CD4-positive, alpha-beta T cell (primary cell): Measurements from ENCODE around the gene CGB2. TPM values are rescaled to one million over a fixed set of nuclear protein-coding genes. Genes with fewer than 3 reads are reported as not detected.

Experiments
- ATAC-seq: fragments of 200-7000 bp; cut with Tn5 transposase; one replicate; pipeline ENCODE4 v1.10.0; 2022; ENCODE audit warnings: mild to moderate bottlenecking; ENCODE audit not compliant: poor library complexity
- CTCF ChIA-PET: fragments of 350-600 bp; sonication (Branson Sonifier 250); formaldehyde crosslinking; loops from one replicate; lab custom pipeline; 2021; ENCODE audit warnings: antibody characterized with exemption, inconsistent platforms; lab: Charles Lee
- POLR2A ChIA-PET: fragments of 350-600 bp; sonication (Branson Sonifier 250); formaldehyde crosslinking; loops from one replicate; lab custom pipeline; 2021; ENCODE audit warnings: antibody characterized with exemption, inconsistent platforms; lab: Charles Lee
- DNase-seq, 14 experiments: peaks; one replicate each; pipeline ENCODE4 v3.0.0-alpha.2; 2013 to 2020; ENCODE audit warnings: mixed read lengths in 2 of 14
- H3K27ac ChIP-seq, 2 donors: one replicate each; pipeline versions ENCODE4 v1.5.1 to v1.7.0; 2013; ENCODE audit warnings: low read length in 2 of 2, low read depth in 1 of 2, mild to moderate bottlenecking in 1 of 2
- H3K27me3 ChIP-seq, 2 experiments: 1 replicate in 1 of 2; 2 replicates in 1 of 2; pipeline versions ENCODE4 v1.6.1 to v1.7.0; 2013; ENCODE audit warnings: low read length in 2 of 2, control low read depth in 1 of 2, mild to moderate bottlenecking in 1 of 2, moderate library complexity in 1 of 2; ENCODE audit not compliant: insufficient read depth in 2 of 2, control insufficient read depth in 1 of 2
- H3K36me3 ChIP-seq: one replicate; pipeline ENCODE4 v1.6.1; 2013; ENCODE audit warnings: low read length, control low read depth; ENCODE audit not compliant: insufficient read depth
- H3K4me1 ChIP-seq: one replicate; pipeline ENCODE4 v1.6.1; 2013; ENCODE audit warnings: low read length, control low read depth; ENCODE audit not compliant: insufficient read depth
- H3K4me3 ChIP-seq: one replicate; pipeline ENCODE4 v1.5.1; 2013; ENCODE audit warnings: mild to moderate bottlenecking, low read length, moderate library complexity
- H3K9me3 ChIP-seq, 2 experiments: 1 replicate in 1 of 2; 2 replicates in 1 of 2; pipeline versions ENCODE4 v1.6.1 to v1.7.0; 2013; ENCODE audit warnings: low read length in 2 of 2, mild to moderate bottlenecking in 2 of 2, control low read depth in 1 of 2, moderate library complexity in 1 of 2; ENCODE audit not compliant: control insufficient read depth in 1 of 2, insufficient read depth in 1 of 2
- H3K27ac Mint-ChIP-seq: one replicate; pipeline ENCODE4 v1.8.0; 2020; ENCODE audit warnings: mixed read lengths
- H3K27me3 Mint-ChIP-seq: one replicate; pipeline ENCODE4 v1.8.0; 2021; ENCODE audit warnings: mixed read lengths
- H3K36me3 Mint-ChIP-seq: one replicate; pipeline ENCODE4 v1.8.0; 2021; ENCODE audit warnings: low read depth, mixed read lengths
- H3K4me1 Mint-ChIP-seq: one replicate; pipeline ENCODE4 v1.8.0; 2021; ENCODE audit warnings: low read depth, mixed read lengths
- H3K4me3 Mint-ChIP-seq: one replicate; pipeline ENCODE4 v1.8.0; 2020; ENCODE audit warnings: mild to moderate bottlenecking, mixed read lengths
- H3K9me3 Mint-ChIP-seq: one replicate; pipeline ENCODE4 v1.8.0; 2020; ENCODE audit warnings: mixed read lengths
- CTCF ChIP-seq: fragments of 200-600 bp; IDR thresholded peaks from one replicate; pipeline ENCODE4 v1.8.0; 2022; ENCODE audit warnings: antibody characterized with exemption, mild to moderate bottlenecking
- intact Hi-C, 2 experiments: fragments of 100-400 bp; cut with DNase I in 1 of 2; cut with micrococcal nuclease in 1 of 2; formaldehyde crosslinking; loops; one replicate each; pipeline versions ENCODE4 v1.15.1 to v1.9.0; 2023 to 2025; cut with DNase I, micrococcal nuclease
- total RNA-seq, 174 experiments: library from RNA in 2 of 174; stranded (reverse) in 2 of 174; gene quantifications; one replicate each; pipeline ENCODE4 v1.2.3 and lab custom pipeline; 2021 to 2026

The CGB2 gene
- total RNA-seq, 2 experiments from 2014 or later: not detected

GRCh38 chr19:49016067-49016839 is 15.4 kb upstream of the CGB2 start:
- no peak for ATAC-seq

GRCh38 chr19:49017041-49017665 is 14.5 kb upstream of the CGB2 start, which contains the start of gene LHB:
LHB (minus strand) TSS chr19:49017091; CDS start chr19:49017081, 10 bp downstream.
- DNase-seq: no peak
- Histone ChIP-seq H3K4me3 (peak within 1 kb of the TSS; percentile 63), H3K9me3 (no peaks in the 10 kb centered on the region), H3K27ac (peak within 1 kb of the TSS in 1 of 2 donors; percentile 29), H3K4me1 (peaks cover 40% of the 10 kb centered on the region), H3K27me3 (peaks cover 0 to 4% of the 10 kb centered on the region in 2 experiments), H3K36me3 (peaks cover 3% of the 10 kb centered on the region)
- H3K27me3 Mint-ChIP-seq: peaks cover 5% of the 10 kb centered on the region
- peaks cover 25% of the 10 kb centered on the region for H3K4me1 Mint-ChIP-seq
- ATAC-seq: no peak
- ChIA-PET CTCF (interaction anchor here (0.6 to 1.5 kb wide), 8 partner anchors 9 to 141 kb away, joined by 3 to 14 read pairs (median 3); partner anchors contain the start of genes GYS1 and RUVBL2), POLR2A (interaction anchor here (1.2 to 3.2 kb wide), 4 partner anchors 17 to 97 kb away, joined by 4 to 15 read pairs (median 5); partner anchors contain the start of genes FTL, GYS1, LIN7B and RUVBL2)
- H3K36me3 Mint-ChIP-seq: peaks cover 12% of the 10 kb centered on the region
- intact Hi-C loops: loop anchor here in 1 of 2 experiments (5.0 kb wide), 1 partner anchor 40 kb away; the partner anchor contains the start of gene CGB7
- no peak for TF ChIP-seq CTCF
- no peak within 1 kb of the TSS for H3K27ac Mint-ChIP-seq
- H3K9me3 Mint-ChIP-seq: no peaks in the 10 kb centered on the region
- peak within 1 kb of the TSS; percentile 90 for H3K4me3 Mint-ChIP-seq

More at GRCh38 chr19:49016067-49016839, 15.4 kb upstream of the CGB2 start:
- ChIA-PET CTCF (no interaction called here), POLR2A (no interaction called here)
- H3K4me3 ChIP-seq: no peak overlapping the region
- H3K4me3 Mint-ChIP-seq: peak overlapping the region; percentile 82
- intact Hi-C loops: loop anchor here in 1 of 2 experiments (5.0 kb wide), 1 partner anchor 41 kb away; the partner anchor contains the start of gene CGB7
- TF ChIP-seq CTCF: no peak
- H3K27ac ChIP-seq: no peak overlapping the region
- no peaks in the 10 kb centered on the region for H3K9me3 Mint-ChIP-seq
- H3K36me3 Mint-ChIP-seq: peaks cover 19% of the 10 kb centered on the region
- H3K27ac Mint-ChIP-seq: no peak overlapping the region
- H3K36me3 ChIP-seq: peaks cover 6% of the 10 kb centered on the region
- H3K27me3 Mint-ChIP-seq: peaks cover 5% of the 10 kb centered on the region
- H3K27me3 ChIP-seq: peaks cover 0 to 4% of the 10 kb centered on the region in 2 experiments
- DNase-seq: no peak
- peaks cover 37% of the 10 kb centered on the region for H3K4me1 ChIP-seq
- no peaks in the 10 kb centered on the region for H3K9me3 ChIP-seq
- peaks cover 24% of the 10 kb centered on the region for H3K4me1 Mint-ChIP-seq

- POLR2A ChIA-PET: interaction anchor here (1.2 to 3.2 kb wide), 4 partner anchors 18 to 96 kb away, joined by 4 to 15 read pairs (median 5); partner anchors contain the start of genes FTL, GYS1, LIN7B and RUVBL2
- intact Hi-C loops: loop anchor here in 1 of 2 experiments (2.0 to 5.0 kb wide), 2 partner anchors 25 to 39 kb away; partner anchors contain the start of genes CGB7, GYS1 and RUVBL2
- CTCF ChIA-PET: interaction anchor here (0.6 to 1.5 kb wide), 8 partner anchors 9 to 142 kb away, joined by 3 to 14 read pairs (median 3); partner anchors contain the start of genes GYS1 and RUVBL2
Measured at GRCh38 chr19:49017666-49018351, 13.9 kb upstream of the CGB2 start.

More at GRCh38 chr19:49017666-49018351, 13.9 kb upstream of the CGB2 start:
- H3K4me1 ChIP-seq: peaks cover 40% of the 10 kb centered on the region
- no peaks in the 10 kb centered on the region for H3K9me3 Mint-ChIP-seq
- peaks cover 25% of the 10 kb centered on the region for H3K4me1 Mint-ChIP-seq
- DNase-seq (peak; percentile 48 to 84 (median 64)), ATAC-seq (peak; percentile 86)
- peaks cover 5% of the 10 kb centered on the region for H3K36me3 Mint-ChIP-seq
- H3K36me3 ChIP-seq: no peaks in the 10 kb centered on the region
- peak; percentile 78 for TF ChIP-seq CTCF
- H3K27me3 Mint-ChIP-seq: peaks cover 5% of the 10 kb centered on the region
- peak overlapping the region; percentile 63 for H3K4me3 ChIP-seq
- H3K27ac Mint-ChIP-seq: no peak overlapping the region
- H3K4me3 Mint-ChIP-seq: peak overlapping the region; percentile 90
- peak overlapping the region in 1 of 2 donors; percentile 29 for H3K27ac ChIP-seq
- no peaks in the 10 kb centered on the region for H3K9me3 ChIP-seq
- H3K27me3 ChIP-seq: peaks cover 0 to 4% of the 10 kb centered on the region in 2 experiments
